GM04504 (cell line): ENCODE data around the gene GNB1L.

Source experiments
- DNase-seq: peaks from one replicate; pipeline ENCODE4 v3.0.0-alpha.2; 2012; ENCODE audit warnings: low read depth

GNB1L gene

GRCh38 chr22:19854778-19855503 lies at the start of gene GNB1L, which contains the start of gene RTL10:
Gene GNB1L, minus strand, starts transcription at chr22:19854874. Its CDS starts 33,519 bp downstream, at chr22:19821355.
Gene RTL10, minus strand, starts transcription at chr22:19854874. Its CDS starts 2,613 bp downstream, at chr22:19852261.
- DNase-seq: peak; percentile 91

DNA sequence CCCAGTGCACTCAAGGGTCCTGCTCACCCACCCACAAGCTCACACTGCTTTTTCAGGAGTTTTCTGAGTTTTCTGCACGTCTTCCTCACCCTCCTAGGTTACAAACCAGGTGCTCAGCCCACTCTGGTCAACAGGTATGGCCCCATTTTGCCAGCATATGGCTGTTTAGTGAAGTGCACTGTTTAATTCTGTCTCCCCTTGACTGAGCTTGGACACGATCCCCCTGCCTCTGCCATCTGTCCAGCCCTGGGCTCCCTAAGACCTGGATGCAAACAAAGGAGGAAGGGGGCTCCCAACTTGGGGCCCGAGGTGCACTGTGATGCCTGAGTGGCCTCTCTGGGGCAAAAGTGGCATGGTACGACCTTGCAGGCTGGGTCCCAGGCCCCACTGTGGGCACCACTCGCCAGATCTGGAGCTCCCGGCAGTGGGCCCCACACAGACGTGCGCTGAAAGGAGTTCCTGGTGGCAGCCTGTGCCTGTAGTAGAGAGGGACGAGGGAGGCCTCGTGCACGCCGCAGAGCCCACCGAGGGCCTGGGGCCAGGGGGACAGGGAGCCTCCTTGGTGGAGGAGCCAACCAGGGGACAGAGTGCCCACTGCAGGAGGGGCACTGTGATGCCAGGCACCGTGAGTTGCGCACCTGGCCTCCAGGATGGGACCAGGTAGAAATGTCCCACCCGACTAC lies 49.6 kb upstream of the GNB1L start:
- no peak for DNase-seq

DNA sequence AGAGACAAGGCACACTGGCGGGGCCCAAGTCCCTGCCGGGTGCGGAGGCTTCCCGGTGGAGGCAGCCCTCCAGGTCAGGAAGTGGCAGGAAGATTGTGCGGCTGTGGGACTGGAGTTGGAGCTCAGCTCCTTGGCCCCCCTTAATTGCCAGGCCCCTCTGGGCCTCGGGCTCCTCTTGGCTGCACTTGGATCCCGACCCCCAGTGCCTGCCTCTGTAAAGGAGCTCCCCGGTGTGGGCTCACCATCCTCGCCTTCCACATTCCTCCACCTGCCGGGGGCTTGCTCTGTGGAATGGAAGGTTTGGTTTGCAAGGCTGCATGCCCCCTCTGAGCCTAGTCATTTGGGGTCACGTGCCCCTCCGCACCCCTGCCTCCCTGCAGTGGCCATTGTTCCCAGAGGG lies 48.8 kb upstream of the GNB1L start:
- no peak for DNase-seq

GRCh38 chr22:19903031-19903430 lies 48.4 kb upstream of the GNB1L start:
- no peak for DNase-seq

- DNase-seq: no peak
These were observed 47.6 kb upstream of the GNB1L start for GRCh38 chr22:19902245-19902715.

DNA sequence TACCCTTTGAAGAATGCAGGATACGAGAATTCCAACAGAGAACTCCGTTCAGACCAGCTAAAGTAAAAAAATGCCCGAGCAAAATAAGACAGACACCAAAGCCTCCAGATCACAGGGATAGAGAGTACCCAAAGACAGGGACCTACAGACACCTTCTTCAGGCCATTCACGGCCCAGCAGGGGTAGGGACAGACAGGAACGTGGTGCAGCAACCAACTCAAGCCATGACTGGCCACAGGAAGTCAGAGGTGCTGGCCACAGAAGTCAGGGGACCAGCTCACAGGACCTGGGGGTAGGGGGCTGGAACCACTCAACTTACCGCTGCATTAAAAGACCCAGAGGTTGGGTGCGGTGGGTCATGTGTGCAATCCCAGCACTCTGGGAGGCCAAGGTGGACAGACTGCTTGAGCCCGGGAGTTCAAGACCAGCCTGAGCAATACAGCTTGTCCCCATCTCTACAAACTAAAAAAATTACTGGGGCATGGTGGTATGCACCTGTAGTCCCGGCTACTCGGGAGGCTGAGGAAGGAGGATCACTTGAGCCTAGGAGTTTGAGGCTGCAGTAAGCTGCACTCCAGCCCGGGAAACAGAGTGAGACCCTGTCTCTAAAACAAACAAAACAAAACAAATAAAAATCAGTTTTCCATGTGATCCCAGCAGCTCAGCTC lies 47.0 kb upstream of the GNB1L start:
- no peak for DNase-seq

DNA sequence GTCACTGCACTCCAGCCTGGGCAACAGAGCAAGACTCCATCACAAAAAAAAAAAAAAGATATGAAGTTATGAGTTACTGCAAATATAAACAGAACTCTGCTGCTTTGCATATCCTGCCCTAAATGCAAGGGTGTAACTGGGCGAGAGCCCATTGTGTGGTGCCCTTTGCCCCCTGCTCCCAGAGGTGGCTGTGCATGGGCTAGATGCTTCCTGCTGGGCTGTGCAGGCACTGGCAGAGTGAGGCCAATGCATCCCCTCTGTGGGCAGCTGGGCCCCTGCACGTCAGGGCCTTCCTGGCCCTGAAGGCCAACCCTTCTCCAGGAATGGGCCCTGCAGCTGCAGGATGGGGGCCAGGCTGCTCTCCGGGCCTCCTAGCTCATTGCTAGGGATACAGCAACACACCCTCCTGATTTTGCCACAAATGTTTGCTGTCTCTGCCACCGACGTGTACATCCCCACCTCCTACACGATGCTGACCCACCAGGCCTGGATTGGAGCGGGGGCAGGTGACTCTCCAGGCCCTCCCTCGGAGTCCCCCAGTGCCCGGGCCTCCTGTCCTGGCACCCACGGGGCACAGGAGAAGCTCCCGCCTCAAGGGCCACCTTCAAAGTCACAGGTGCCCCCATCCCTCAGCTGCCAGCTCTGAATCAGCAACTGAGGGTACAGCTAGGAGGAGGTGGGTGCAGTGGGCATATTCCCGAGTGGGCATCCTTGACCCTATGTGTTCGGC lies 46.2 kb upstream of the GNB1L start:
- no peak for DNase-seq

DNA sequence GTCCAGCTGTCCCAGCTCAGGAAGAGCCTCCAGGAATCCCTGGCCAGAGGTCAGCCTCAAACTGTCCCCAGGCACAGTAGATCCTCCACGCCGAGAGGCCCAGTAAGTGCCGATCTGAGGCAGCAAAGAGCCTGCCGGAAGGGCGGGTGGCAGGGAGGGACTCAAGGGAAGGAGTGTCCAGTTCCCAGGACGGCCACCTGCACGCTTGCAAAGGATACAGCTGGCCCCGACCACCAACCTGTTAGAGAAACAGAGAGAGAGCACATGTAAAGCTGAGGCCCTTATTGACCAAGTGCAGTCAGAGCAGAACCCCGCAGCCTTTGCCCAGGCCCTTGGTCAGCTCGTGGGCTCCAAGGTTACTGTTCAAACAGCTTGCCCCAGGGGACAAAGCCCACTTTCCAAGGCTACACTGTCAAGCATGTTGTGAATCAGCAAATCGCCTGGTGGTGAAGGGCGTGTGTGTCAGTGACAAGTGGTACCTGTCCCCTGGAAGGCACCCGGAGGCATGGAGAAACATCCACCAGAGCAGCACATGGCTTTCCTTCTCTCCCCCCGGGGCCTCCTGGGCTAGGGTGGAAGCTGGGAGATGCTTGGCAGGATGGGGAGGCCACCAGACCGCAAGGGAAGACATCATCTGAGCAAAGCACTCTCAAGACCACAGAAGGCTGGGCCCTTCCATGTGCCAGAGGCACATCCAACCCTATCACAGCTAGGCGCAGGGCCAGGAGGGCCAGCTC lies 44.3 kb upstream of the GNB1L start:
- DNase-seq: no peak

DNA sequence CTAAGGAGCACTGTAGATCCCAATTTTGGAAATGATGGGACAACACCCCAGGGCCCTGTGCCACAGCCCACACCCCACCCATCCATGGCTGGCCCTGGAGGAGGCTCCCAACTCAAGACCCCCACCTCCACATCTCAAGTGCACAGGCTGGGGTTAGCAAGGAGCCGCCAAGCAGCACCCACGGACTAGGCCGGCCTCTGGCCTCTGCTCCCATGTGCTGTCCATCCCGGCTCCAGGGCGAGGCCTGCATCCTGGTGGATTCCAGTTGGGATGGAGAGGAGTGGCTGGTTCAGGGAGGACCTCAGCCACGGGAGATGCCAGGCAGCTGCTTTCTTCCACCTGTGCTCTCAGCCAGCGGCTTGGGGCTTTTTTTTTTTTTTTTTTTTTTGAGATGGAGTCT lies 43.5 kb upstream of the GNB1L start:
- no peak for DNase-seq

DNA sequence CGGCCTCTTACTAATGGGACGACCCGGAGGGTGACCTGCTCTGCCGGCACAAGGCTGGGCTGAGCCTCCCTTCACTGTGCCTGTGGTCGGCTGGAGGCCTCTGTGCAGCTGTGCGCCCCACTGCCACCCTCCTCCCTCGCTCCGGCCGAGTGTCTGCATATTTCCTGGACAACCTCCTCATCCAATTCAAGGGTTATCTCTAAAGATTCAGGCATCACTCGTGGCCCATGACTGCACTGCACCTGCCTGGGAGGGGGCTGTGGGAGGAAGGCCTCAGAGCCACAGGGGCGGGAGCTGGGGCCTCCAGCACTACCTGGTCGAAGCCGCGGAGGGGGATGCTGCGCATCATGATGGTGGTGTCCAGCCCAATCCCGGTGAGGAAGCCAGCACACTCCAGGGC lies 43.1 kb upstream of the GNB1L start:
- DNase-seq: no peak

DNA sequence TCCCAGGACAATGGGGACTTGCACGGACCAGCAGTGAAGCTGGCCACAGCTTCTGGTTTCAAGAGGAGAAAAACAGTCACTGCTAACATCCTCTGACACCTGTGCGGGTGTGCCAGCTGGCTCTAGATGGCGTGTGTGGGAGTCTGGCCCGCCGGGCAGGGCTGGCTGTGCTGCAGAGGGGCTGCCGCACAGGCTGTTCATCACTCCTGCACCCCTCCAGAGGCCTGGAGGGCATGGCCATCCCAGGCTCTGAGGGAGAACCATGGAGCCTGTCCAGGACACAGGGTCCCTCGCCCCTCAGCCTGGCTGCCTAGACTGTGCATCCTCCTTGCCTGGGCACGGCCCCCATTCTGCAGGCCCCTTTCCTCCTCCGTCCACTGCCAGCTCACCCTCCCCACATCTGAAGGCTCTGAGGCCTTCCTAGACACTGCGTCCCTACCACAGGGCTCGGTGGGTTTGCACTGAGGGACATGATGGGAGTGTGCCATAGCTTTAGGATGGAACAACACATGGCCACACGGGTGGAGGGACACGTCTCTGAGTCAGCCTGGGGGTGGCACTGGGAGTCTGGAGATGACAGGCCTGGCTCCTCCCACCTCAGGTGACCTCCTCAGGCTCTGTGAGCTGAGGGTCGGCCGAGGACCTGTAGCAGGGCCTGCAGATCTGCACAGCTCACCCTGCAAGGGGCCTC lies 42.1 kb upstream of the GNB1L start:
- no peak for DNase-seq

- DNase-seq: no peak
These were observed 40.6 kb upstream of the GNB1L start for GRCh38 chr22:19895160-19895849.

GRCh38 chr22:19893363-19893762 lies 38.7 kb upstream of the GNB1L start:
- DNase-seq: no peak

DNA sequence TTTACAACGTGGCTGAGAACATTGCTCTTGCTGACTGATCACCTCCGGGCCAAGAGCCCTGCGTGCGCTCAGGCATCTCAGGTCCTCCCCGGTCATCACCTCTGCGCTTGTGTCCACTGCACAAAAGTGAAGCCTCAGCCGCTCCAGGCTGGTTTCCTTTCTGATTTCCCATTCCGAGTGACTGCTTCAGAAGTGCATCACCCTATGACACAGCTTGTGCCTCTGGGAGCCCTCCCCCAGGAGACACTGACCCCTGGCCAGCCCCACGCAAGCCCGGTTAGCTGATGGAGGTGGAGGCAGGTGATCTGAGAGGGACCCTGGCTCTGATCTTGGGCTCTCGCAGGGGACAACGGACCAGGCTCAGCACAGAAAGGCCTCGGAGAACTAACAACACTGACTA lies 38.3 kb upstream of the GNB1L start:
- no peak for DNase-seq

DNA sequence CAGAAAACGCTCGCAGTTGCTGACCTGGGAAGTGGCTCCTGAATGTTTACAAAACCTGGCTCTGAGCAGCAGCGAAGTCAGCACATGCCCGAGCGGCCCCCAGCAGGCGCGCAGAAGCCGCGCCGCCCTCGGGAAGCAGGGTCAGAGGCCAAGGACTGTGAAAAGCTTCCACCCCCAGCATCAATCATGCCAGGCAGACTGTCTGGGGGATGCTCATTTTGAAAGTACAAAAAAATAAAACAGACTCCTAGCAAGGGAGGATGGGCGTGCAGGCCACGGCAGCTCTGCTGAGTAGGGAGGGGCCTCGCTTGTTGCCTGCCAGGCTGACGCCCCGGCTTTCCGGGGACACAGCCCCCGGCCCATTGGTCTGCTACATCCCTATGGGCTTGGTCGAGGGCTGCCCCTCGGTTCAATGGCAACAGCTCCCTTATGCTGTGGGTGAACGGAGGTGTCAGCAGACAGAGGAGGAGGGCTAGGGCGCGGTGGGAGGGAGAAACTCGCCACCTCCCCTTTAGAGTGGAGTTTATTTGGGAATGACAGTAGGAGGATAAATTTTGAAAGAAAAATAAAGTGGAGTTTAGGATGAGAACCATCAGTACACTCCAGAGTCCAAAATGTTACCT lies 37.7 kb upstream of the GNB1L start:
- no peak for DNase-seq

DNA sequence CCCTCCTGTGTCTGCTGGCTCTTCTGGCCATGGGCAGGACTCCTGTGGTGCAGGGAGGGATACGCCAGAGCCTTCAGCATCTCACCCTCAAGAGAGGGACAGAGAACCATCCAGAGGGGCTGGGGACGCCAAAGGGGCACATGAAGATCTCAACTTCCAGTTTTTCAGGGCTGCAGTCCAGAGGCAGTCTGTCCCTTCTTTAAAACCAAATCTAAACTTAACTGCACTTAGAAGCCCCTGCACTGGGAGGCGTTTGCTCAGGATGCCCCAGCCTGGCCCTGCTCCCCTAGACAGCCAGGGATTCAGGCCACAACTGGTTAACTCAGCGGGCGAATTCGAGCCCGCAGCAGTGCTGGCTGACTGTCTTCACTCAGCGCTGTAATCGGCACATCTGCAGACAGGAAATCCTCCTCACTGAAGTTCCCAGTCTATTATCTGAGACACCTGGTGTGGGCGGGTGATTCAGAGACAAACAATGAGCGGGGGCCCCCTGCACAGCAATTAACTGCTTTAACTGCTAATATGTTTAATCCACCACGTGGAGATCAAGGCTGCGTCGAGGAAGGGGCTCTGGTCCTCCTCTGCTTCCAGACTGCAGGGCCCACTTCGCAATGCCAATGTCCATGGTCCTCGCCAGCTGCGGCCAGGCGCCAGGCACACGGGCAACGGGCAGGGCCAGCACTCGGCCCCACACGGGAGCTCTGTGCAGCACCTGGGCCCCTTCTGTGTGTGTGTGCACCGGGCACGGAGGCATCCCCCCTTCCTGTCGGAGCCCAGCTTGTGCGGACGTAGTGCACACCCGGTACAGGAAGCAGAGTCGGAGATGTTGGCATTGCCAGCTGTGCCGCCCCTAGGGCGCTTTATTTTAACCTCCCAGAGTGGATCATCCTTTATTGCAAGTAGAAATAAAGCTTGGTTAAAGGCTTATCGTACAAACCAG lies 36.9 kb upstream of the GNB1L start:
- peak; percentile 64 for DNase-seq

- DNase-seq: no peak
These were observed 36.0 kb upstream of the GNB1L start for GRCh38 chr22:19890502-19891316.

- DNase-seq: no peak
These were observed 35.3 kb upstream of the GNB1L start for GRCh38 chr22:19889951-19890350.
